Activated naive CD4-positive, alpha-beta T cell treated with anti-CD3 and anti-CD28 coated beads, Interleukin-2, amount 50 U/mL, for 72 hours (primary cell): ENCODE data around the gene OPTN. TPM values are rescaled to one million over a fixed set of nuclear protein-coding genes. Genes with fewer than 3 reads are reported as not detected.

ENCODE experiments used
- ATAC-seq, 2 donors: fragments of 150-1000 bp; cut with Tn5 transposase; 2 replicates each; pipeline ENCODE4 v1.10.0; 2021; ENCODE audit warnings: mild to moderate bottlenecking in 2 of 2, moderate library complexity in 2 of 2
- DNase-seq, 2 donors: peaks; one replicate each; pipeline ENCODE4 v3.0.0; 2021 to 2022; ENCODE audit warnings: low spot score in 2 of 2
- H3K27ac Mint-ChIP-seq, 2 donors: one replicate each; pipeline ENCODE4 v1.8.0; 2022; ENCODE audit warnings: mild to moderate bottlenecking in 2 of 2, mixed read lengths in 2 of 2
- H3K36me3 Mint-ChIP-seq, 2 donors: one replicate each; pipeline ENCODE4 v1.8.0; 2022; ENCODE audit warnings: mixed read lengths in 2 of 2
- H3K9me3 Mint-ChIP-seq, 2 donors: one replicate each; pipeline ENCODE4 v1.8.0; 2022; ENCODE audit warnings: mixed read lengths in 2 of 2
- total RNA-seq, 2 donors: library from RNA; stranded (reverse); gene quantifications; one replicate each; pipeline ENCODE4 v1.2.3, GENCODE V29; 2022

OPTN gene
- total RNA-seq, 2 donors from 2014 or later = 47.8 to 66.5 TPM

DNA sequence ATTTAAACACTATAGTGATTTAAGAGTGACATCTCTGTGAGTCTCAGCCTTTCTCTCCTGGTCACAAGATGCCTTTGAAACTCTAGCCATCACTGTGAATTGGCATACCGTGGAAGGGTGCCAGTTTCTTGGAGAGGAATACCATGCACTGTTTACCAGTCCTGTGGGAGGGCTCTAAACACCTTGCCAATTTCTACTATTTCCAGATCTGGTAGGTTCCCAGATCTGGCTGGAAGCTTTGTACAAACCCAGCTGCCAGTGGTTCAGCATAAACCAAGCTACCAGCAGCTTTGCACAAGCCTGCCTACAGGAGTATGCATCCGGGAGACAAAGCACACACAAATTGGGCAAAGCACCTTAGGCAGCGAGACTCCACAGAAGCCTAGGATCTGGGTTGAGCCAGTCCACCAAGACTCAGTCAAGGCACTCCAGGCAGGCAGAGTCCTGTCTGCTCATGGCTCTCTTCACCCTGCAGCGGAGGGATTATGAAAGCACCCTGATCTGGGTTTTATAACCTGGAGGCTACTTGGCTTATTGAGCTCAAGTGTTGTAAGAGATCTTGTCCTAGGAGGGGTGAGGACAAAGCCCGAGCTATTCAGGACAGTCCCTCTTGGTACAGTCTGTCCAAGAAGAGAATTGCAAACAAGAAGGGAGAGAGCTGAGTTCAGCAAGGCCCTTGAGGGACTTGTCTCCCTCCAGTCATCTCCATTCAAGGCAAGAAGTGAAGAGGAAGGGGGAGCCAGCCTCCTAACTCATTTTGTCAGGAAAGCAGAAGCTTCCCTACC lies 85.0 kb downstream of the OPTN start:
- H3K36me3 Mint-ChIP-seq = peaks cover 54 to 67% of the 10 kb centered on the region in 2 donors
- no peak for DNase-seq
- no peak overlapping the region for H3K27ac Mint-ChIP-seq
- ATAC-seq = no peak
- no peaks in the 10 kb centered on the region for H3K9me3 Mint-ChIP-seq

DNA sequence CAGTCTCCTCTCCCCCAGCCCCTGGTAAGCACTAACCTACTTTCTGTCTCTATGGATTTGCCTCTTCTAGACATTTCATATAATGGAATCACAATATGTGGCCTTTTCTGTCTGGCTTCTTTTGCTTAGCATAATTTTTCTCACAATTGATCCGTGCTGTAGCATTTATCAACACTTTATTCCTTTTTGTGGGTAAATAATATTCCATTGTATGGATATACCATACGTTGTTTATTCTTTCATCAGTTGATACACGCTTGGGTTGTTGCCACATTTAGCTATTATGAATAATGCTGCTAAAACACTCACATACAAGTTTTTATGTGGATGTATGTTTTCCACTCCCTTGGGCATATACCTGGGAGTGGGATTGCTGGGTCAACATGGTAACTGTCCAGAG lies 87.2 kb downstream of the OPTN start:
- Mint-ChIP-seq H3K27ac (no peak overlapping the region), H3K9me3 (no peaks in the 10 kb centered on the region), H3K36me3 (peaks cover 57 to 67% of the 10 kb centered on the region in 2 donors)
- DNase-seq (no peak), ATAC-seq (no peak)

Other genes starting within 250 kb of the OPTN start
- under 1 TPM in 1 of 2 donors, not detected in 1; 0.19 TPM for gene CCDC3, start 98.5 kb upstream of the OPTN start, total RNA-seq
- 10 to 100 TPM; 60.0 to 64.6 TPM for gene MCM10, start 61.4 kb downstream of the OPTN start, total RNA-seq
- gene UCMA, start 134.2 kb downstream of the OPTN start, total RNA-seq = not detected
- gene PHYH, start 199.9 kb downstream of the OPTN start, total RNA-seq = 10 to 100 TPM; 14.0 to 17.5 TPM
- gene SEPHS1, start 248.1 kb downstream of the OPTN start, total RNA-seq = 10 to 100 TPM; 60.3 to 67.9 TPM